DMS53 (cell line): ENCODE data around the gene DDX24.

Source experiments
- DNase-seq: peaks from one replicate; lab custom pipeline; 2025; lab: John Stamatoyannopoulos, UW

Gene DDX24

GRCh38 chr14:94115058-94115591, 34.1 kb upstream of the DDX24 start:
- DNase-seq, result no peak

- DNase-seq, result no peak
Measured at GRCh38 chr14:94114589-94115057, 33.6 kb upstream of the DDX24 start.

GRCh38 chr14:94113908-94114588, 33.0 kb upstream of the DDX24 start:
- no peak for DNase-seq

- DNase-seq, result no peak
Measured at GRCh38 chr14:94113490-94113889, 32.5 kb upstream of the DDX24 start.

DNA sequence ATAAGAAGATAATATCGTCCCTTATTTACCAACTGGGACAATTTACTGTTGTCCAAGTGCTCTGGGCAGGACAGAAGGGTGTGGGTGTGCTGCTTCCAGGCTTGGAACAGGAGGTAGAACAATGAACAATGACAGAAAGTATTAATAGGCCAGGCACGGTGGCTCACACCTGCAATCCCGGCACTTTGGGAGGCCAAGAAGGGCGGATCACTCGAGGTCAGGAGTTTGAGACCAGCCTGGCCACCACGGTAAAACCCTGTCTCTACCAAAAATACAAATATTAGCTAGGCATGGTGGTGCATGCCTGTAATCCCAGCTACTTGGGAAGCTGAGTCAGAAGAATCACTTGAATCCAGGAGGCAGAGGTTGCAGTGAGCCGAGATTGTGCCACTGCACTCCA, 32.1 kb upstream of the DDX24 start:
- no peak for DNase-seq

DNA sequence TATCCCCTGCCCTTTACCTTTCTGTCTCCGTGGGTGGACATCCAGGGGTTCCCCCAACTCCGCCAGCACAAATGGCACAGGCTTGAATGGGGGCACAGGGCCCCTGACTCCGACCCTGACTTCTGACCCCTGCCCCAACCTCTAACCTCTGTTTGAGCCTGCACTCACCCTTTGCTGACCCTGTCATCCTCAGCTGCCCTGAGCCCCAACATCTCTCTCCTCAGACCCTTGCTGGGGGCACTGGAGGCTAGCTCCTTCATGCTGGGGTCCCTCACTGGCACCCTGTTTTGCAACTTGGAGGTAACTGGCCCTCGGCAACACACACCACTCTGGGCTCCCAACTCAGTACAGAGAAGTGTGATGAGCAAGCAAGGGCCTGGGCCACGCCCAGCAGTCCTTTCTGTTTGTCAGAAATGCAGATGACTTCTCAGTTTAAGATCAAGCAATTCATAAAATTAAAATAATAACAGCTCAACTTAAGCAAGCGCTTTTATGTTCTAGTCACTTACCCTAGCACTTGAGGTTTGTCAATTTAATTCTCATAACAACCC, 31.6 kb upstream of the DDX24 start:
- DNase-seq, result no peak

GRCh38 chr14:94111276-94112095, 30.5 kb upstream of the DDX24 start:
- no peak for DNase-seq

DNA sequence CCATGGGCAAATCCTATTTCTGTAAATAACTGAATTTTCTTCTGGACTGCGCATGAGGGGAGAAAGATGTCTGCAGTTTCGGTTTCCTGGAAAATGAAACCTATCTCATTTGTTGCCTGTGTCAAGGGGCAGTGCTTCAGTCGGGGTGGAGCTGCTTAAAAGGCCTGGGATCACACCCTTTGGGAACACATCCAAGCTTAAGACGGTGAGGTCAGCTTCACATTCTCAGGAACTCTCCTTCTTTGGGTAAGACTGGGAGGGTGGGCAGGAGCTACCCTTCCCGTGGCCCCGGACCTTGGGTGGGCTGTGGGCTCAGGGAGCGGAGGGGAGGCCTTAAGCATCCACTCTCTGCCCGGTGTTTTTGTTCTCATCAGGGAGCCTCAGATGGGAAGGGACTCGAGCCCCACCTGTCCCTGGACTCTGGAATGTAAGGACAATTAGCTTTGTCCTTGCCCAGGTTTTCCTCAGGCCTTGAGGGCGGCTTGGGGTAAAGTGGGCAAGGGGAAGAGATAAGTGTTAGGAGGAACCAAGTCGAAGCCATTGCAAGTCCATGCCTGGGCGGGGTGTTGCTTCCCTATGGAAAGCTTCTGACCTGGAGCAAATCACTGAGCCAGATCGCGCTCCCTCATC, 29.7 kb upstream of the DDX24 start, which contains the start of gene IFI27:
Gene IFI27 (plus strand): TSS at position 185 of the 630 bp plus-strand sequence.
- no peak for DNase-seq

DNA sequence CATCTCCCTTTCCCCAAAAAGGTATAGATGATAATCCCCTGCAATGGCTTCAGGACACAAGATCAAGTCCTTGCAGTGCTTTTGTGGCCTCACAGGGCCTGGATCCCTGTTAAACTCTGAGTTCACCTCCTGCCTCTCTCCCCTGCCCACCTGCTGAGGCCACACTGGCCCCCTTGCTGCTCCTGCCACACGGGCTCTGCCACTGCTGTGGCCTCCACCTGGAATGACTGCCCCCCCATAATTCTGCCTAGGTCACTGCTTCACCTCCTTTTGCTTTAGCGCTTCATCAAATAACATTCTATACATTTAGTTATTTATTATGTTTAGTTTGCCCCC, 28.9 kb upstream of the DDX24 start:
- DNase-seq, result no peak

DNA sequence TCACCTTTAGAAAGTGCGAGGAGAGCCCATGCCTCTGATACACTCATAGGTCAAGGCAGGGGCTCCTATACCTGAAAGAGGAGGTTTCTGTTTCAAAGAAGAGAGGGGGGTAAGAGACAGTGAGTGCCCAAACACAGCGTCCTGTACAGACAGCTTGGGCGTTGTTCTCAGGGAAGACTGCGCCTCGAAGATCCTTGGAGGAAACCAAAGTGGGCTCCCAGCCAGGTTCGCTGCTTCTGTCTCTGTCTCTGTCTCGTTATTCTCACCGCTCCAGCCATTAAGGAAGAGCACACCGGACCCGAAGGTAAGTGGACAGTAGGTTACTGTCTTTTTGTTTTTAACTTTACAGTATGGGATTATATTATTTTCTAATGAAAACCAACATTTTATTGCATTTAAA, 23.7 kb upstream of the DDX24 start:
- no peak for DNase-seq

DNA sequence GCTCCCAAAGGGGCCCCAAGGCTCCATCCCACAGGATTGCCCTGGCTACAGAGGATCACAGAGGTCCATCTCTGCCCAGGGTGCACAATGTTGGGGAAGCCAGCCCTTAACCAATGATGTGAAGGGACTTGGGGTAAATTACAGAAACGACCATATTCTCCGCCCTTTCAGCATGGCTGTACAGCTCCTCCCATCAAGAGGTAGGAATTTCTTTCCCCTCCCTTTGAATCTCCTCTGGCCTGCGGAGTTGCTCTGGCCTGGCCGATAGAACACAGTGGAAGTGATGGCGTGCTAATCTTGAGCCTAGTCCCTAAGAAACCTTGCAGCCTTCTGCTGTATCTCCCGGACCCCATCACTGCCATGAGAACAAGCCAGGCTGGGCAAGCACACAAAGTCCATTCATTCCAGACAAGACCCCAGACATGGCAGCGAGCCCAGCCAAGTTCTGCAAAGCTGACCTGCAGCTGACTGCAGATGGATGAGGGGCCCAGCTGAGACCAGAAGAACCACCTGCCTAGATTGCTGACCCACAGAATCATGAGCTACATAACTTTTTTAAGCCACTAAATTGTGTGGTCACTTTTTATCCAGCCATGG, 22.6 kb upstream of the DDX24 start:
- no peak for DNase-seq

GRCh38 chr14:94102768-94103482, 21.9 kb upstream of the DDX24 start:
- DNase-seq, result no peak

GRCh38 chr14:94101748-94102147, 20.7 kb upstream of the DDX24 start:
- DNase-seq, result no peak

DNA sequence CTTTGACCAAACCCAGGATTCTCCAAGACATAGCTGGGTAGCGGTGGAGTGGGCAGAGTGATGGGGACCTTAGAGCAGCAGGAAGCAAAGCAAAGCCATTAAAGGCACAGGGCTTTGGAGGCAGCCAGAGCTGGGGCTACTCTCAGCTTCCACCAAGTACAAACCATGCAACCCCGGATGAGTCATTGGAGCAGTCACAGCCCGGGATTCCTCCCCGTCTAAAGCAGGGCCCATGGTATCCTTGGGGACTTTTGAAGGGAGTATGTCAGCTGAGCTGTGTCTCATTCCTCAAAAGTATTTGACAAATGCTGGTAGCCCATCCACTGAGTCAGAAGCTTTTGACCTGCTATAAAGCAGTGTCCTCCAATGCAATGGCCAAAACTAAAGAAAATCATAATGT, 19.8 kb upstream of the DDX24 start:
- no peak for DNase-seq

- DNase-seq, result no peak
Measured at GRCh38 chr14:94099006-94099405, 18.0 kb upstream of the DDX24 start.

DNA sequence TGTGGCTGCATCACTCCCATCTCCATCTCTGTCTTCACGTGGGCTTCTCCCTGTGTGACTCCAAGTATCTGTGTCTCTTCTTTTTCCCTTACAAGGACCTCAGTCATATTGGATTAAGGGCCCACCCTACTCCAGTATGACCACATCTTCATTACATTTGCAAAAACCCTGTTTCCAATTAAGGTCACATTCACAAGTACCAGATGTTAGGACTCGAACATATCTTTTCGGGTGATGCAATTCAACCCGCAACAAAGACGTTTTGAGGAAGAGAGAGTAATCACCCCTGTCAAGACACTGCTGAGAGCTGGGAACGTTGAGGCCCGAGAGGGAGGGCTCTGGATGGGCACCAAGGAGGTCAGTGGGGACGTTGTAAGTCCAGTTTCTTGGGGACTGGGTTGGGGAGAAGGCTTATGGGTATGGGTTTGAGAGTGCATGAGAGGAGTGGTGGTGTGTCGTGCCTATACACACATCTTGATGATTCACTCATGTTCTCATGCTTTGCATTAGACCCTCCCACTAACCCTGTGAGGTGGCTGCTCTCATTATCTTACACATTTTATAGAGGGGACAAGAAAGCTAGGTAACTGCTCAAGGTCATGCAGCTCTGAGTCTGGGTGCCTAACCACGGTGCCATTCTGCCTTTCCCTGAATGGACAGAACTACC, 17.5 kb upstream of the DDX24 start:
- no peak for DNase-seq

GRCh38 chr14:94097091-94097490, 16.1 kb upstream of the DDX24 start:
- DNase-seq, result no peak

DNA sequence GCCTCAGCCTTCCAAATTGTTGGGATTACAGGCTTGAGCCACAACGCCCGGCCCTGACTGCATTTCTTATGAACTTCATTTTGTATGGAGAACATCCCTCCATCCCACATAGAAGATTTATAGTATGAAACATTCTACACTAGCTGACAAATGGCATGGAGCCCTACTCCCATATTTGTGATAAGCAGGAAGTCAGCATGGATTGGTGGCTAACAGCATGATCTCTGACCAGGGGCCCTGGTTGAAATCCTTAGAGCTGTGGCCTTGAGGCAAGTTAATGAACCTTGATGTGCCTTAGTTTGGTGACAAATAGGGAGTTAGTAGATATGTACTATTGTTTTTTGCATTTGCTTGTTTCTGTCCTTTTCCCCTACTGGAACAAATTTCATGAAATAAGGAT, 12.4 kb upstream of the DDX24 start:
- DNase-seq, result no peak

DNA sequence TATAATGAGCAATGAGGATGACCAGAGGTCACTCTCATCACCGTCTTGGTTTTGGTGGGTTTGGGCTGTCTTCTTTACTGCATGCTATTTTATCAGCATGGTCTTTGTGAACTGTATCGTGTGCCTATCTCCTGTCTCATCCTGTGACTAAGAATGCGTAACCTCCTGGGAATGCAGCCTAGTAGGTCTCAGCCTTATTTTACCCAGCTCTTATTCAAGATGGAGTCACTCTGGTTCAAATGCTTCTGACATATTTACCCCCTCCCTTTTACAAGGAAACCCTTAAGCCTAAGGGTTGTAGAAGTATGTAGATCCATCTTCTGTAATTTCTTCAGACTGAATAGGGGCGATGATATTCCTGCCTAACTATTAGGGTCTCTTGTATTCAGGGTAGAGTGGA, 8.5 kb upstream of the DDX24 start:
- no peak for DNase-seq

DNA sequence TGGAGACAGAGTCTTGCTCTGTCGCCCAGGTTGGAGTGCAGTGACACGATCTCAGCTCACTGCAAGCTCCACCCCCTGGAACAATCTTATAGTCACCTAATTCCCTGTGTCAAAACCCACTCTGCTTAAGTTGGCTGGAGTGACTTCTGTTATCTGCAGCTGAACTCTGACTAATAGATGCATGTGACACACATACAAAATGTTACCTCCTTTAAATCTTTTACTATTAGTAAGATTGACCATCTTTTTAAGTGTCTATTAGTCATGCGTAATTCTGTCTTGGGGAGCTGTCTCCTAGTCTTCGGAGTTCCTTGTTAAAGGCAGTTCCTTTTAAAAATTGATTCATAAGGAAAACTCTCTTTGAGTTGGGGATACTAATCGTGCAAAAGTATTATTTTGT, 7.5 kb upstream of the DDX24 start:
- DNase-seq, result no peak

GRCh38 chr14:94087891-94088290, 6.9 kb upstream of the DDX24 start:
- DNase-seq, result no peak
